Endometrial microvascular endothelial cells (primary cell): ENCODE measurements around the gene UPK3B. TPM values are rescaled to one million over a fixed set of nuclear protein-coding genes. Genes with fewer than 3 reads are reported as not detected.
"Not testable (repeated sequence)": the region's sequence is repeated elsewhere in the genome, so short reads cannot be mapped to it uniquely, and the experiment has no call there.

Experiments
- in situ Hi-C: cut with HindIII; loops from 2 replicates; pipeline ENCODE4 v1.10.0; 2017; ENCODE audit warnings: low sequenced_read_pairs, low pct_unique_long_range_greater_than_20kb; ENCODE audit errors: inconsistent ontology term
- total RNA-seq: library from RNA; depleted of rRNA; stranded (reverse); fragments of >200 nt; gene quantifications from one replicate; pipeline ENCODE4 v1.2.3, GENCODE V29; 2015; ENCODE audit errors: inconsistent ontology term

UPK3B gene
- total RNA-seq, 1 donor from 2014 or later = not detected

DNA sequence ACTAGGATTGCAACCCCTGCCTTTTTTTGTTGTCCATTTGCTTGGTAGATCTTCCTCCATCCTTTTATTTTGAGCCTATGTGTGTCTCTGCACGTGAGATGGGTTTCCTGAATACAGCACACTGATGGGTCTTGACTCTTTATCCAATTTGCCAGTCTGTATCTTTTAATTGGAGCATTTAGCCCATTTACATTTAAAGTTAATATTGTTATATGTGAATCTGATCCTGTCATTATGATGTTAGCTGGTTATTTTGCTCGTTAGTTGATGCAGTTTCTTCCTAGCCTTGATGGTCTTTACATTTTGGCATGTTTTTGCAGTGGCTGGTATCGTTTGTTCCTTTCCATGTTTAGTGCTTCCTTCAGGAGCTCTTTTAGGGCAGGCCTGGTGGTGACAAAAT lies 54.6 kb downstream of the UPK3B start:
- in situ Hi-C loops = not testable (repeated sequence)

Other genes starting within 250 kb of the UPK3B start
- 336 TPM for gene HSPB1, start 207.9 kb upstream of the UPK3B start, total RNA-seq
- 91.2 TPM for gene YWHAG, start 151.6 kb upstream of the UPK3B start, total RNA-seq
- gene SSC4D, start 100.9 kb upstream of the UPK3B start, total RNA-seq = not detected
- gene ZP3, start 85.6 kb upstream of the UPK3B start, total RNA-seq = 1.0 TPM
- 8.9 TPM for gene DTX2, start 48.8 kb upstream of the UPK3B start, total RNA-seq
- not detected for gene SPDYE16, start 32.7 kb downstream of the UPK3B start, total RNA-seq
- gene POMZP3, start 116.7 kb downstream of the UPK3B start, total RNA-seq = 4.2 TPM